ENCODE data around the gene STYXL1.

STYXL1 gene

DNA sequence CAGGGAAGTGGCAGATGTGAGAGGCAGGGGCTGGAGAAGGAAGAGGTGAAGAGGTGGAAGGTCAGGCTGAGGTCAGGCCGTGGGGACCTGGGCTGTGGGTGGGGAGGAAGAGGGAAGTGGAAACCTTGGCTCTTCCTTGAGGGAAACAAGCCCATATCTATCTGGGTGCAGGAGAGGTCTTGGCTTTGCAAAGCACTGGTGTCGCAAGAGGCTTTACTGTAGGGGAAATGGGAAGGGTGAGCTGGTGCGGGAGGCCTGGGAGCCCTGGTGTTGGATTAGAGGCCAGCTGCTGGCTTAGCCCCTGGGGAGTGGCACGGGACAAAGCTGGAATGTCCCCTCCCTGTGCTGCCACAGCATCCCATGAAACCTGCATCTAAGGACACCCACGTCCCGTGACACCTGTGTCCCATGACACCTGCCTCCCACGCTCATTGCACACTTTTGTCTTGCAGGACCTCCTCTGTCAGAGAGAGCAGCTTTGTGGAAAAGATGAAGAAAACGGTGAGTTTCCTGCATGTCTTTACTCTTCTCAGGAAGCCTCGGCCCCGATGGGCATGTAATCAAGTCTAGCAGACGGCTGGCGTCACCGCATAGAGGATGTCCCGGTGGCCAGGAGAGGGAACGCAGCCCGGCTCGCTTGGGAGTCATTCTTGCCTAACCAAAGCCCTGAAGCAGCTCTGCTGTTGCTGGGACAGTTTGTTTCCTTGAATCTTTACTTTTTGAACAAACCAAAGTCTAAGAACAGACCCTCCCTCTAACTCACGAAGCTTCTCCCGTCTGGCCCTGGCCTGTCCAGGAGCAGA, 75.6 kb downstream of the STYXL1 start:
- peak; percentile 31 for DNase-seq

DNA sequence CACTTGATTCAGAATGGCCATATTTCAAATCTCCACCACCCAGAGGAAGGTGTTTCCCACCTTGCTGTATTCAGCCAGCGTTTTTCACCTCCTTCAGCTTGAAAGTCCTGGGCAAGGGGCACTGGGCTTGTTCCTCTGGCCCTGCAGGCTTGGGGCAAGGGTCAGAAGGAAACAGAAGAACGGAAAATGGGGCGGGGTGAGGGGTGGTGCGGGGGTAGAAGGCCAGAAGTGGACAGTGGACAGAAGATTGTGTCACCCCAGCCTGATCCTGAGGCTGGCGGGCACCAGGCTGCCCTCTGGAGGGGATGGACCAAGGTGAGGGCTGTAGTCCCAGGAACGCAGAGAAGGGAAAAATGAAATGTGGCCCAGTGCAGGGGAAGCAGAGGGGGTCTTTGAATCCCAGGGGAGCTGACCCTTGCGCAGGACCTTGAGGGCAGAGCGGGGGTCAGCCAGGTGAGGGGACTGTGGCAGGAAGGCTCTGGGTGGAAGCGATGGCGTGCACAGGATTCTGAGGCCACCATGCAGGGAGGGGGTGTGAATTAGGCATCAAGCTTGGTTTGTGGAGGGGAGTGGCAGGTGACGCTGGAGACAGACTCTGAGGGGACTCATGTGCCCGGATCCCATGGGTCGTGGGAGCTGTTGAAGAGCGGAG, 76.4 kb downstream of the STYXL1 start:
- DNase-seq: no peak

DNA sequence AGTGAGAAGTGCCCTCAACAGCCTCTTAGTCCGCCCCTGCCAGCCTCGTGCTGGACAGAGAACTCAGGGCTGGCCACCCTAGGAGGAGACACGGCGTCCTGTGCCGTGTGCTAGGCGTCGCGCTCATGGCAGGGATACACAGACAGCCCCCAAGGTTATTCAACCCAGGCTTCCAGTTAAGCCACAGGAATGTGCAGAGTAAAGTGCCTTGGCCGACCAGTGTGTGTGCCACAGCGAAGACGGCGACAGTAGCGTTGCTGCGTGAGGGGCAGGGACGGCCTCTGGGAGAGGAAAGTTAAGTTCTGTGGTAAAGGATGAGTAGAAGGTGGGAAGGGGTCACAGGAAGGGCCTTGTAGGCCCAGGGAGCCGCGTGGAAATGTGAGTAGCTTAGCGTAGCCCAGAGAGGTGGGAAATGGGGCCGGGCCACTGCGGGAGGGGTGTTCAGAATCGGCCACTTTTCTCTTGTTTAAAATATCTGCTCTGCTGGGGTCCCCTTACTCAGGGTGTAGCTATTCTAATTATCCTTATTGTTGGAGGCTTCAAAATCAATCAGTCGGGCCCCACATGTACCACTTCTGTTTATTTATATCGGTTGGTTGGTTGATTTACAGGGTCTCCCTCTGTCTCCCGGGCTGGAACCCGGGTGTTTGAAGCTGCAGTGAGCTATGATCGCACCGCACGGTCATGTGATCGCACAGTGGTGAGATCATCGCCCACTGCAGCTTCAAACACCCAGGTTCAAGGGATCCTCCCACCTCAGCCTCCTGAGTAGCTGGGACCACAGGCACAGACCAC, 77.9 kb downstream of the STYXL1 start:
- DNase-seq: no peak

DNA sequence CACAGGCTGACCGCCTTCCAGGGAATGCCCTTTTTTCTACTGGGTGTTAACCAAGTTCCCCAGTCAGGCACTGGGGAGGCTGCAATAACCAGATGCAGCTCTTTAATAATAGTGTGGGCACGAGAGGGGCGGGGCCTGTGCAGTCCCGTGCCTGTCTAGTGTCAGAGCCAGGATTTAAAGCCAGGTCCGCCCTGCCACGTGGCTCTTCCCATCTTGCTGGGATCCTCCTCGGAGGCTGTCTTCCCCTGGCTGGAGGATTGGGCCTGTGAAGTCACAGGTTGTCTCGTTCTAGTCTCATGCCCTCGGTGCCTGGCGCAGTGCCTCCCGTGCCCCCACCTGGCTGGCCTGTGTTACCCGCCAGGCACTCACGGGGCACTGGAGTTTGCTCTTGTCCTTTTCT, 78.6 kb downstream of the STYXL1 start:
- no peak for DNase-seq

DNA sequence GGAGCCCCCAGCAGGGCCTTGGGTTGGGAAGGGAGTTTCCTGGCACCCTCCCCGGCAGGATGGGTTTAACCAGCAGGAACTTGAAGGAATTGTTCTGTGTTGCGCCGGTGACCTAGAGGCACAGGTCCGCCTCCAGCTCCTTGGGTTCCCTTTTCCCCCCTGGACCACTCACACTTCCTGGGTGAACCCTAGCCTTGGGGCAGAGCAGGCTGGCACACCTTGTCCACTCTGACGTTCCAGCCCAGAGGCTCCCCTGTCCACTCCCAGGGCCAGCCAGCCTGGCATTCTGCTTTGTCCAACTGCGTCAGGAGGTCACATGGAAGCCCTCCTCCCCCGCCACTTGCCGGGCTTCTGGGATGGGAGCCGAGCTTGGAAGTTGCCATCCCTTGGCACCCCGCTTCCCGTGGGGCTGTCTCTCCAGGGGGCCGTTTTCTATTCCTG, 79.2 kb downstream of the STYXL1 start:
- DNase-seq: no peak

DNA sequence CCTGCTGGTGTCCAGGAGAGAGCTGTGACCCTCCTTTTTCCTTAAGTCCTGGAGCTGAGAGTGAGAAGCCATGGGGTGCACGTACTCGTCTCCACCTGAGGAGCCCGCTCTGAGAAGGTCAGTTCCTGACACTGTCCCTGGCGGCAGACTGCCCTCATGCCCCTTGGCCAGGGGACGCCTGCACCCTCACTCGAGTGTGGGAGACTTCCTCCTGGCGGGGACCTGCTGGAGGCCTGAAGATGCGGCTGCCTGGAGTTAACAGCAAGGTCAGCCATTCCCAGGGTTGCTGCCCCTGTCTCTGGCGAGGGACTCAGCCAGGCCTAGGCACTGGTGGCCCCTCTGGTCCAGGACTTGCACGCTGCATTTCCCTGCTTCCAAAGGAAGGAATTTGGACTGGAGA, 79.8 kb downstream of the STYXL1 start:
- no peak for DNase-seq

DNA sequence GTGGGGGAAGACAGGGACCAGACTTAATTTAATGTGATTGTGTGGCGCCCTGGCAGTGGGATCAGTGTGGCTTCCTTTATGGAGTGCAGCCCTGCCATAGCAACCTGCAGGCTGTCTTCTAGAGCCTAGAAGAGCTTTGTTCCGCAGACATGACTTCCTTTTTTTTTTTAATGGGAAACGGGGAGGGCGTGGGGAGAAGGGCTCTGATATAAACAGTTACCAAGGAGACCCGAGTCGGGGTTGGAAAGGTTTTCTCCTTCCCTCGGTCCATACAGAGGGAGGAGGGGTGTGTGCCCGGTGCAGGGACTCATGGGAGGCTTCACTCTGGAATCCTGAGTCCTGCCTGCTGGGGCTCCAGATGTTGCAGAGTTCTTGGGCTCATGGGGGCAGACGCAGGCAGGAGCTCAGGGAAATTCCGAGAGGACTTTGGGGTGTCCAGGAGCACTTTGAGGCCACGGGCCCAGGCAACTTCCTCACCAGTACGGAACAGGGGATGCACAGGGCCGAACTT, 80.3 kb downstream of the STYXL1 start:
- no peak for DNase-seq

DNA sequence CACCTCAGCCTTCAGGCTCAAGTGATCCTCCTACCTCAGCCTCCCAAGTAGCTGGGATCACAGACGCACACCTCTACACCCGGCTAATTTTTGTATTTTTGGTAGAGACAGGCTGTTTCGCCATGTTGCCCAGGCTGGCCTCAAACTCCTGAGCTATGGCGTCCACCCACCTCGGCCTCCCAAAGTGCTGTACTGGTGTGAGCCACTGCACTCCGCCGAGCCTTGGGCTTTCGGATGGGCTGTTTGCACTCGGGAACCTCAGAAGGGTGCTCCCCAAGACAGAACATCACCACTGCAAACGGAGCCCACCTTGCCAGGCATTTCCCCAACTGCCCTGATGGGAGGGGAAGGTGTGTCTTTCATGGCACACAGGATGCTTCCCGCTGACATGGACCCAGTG, 80.7 kb downstream of the STYXL1 start:
- no peak for DNase-seq

DNA sequence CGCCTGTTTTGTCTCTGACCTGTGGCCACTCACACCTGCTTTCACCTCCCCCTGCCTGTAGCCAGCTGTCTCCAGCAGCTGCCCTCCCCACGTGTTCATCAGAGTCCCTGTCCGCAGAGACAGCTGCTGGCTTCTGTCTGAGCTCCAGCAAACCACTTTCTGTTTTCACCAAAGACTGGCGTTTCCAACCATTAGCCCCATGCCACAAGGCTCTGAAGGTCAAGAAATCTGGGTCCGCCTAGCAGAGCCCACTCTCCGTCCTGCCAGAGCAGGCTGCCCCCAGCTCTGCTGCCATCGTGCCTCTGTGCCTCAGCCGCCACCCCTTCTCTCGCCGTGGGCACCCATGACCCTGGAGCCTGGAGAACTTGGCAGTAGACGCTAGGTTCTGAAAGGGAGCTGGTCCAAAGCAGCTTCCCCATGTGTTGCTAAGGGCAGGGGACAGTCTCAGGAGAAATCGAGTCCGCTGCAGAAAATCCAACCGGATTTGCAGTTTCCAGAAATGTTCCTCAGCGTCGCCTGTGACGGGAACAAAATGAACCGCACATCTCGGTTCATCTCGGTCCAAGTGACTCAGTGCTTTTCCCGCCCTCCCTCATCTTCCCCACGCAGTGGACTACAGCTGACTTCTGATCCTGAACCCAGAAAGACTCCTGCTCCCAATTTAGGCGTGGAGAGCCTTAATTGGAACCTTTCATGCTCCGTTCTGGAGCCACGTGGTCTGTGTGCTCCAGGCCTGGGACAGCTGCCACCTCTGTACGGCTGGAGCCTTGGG, 81.4 kb downstream of the STYXL1 start:
- peak; percentile 82 for DNase-seq

DNA sequence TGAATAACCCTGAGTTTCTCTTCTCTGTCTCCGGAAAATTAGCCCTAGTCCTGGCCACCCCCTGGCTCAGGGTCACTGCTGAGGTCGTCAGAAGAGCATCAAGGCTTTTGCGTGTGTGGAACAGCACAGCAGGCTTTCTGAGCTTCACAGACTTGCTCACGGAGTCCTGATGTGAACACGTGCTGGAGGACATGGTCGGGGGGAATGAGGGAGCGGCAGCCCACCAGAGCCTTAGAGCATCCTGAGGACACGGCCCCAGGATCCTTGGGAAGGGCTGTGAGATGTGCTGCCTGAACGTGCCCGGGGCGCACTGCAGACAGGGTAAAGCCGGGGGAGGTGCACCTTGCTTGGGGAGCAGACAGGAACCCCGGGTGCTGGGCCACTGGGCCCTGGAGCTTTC, 82.2 kb downstream of the STYXL1 start:
- no peak for DNase-seq

DNA sequence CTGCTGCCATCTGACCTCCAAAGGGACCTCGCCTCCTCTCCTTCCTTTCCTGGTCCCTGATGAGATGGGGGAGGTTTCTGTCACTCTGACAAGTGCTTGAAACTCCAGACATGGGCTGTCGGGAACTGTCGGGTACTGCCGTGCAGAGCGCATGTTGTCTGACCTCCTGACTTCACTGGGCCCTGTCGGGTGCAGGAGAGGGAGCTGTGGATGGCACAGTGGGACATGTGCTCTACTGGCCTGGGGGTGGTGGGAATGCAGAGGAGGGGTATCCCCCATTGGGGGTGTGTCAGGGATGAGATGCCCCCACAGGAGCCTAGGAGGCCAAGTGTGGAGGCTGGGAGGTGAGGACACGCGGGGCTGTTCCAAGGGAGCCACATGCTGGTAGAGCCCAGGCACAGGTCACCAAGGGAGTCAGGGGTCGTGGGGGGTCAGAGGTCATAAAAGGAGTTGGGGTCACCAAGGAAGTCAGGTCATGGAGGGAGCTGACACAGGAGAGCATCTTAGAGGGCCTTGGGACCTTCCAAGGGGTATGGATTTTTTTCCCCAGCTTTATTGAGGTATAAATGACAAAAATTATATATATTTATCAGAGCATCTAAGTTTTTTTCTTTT, 84.3 kb downstream of the STYXL1 start:
- DNase-seq: no peak

DNA sequence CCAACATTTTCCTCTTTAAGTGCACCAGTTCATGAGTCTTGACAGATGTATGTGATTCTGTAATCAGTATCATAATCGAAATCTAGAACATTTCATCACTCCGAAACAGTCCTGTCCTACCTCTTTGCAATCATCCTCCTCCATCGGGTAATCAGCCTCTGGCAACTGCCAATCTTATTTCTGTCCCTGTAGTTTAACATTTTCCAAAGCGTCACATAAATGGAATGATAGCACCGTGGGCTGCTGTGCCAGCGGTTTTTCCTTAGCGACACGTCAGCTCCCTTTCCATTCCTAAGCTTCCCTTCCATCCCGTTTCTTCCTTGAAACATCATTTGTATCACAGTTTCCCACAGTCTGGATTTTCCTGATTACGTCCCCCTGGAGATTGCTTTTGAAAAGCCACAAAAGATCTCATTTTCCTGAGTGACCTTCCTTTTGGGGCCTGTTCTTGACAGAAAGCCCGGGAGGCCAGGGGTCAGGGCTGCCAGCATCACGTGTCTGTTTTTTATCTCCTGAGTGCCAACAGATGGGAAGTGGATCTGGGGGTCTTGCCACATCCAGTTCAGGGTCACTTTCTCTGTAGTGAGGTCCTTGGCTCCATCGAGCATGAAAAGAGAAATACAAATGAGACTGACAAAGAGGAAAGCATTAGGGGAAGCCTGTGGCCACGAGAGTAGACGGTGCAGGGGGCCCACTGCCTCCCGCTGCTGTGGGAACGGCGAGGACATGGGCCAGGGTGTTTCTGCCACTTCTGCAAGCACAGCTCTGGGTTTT, 85.0 kb downstream of the STYXL1 start:
- DNase-seq: peak; percentile 63

DNA sequence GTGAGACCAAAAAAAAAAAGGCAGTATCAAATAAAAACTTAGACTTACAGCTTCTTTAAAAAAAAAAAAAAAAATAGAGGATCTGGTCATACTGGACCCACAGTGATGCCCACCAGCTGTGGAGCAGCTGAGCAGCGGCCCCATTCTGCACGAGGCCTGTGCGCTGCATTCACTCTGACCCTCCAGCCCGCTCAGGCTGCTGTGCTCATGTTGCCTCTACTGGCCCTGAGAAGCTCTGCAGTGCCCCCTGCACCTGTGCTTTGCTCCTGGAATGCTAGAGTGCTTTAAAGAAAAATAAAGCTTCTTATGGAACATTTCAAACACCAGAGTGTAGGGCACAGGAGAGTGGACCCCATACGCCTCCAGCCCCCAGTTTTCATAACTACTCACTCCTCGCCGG, 86.6 kb downstream of the STYXL1 start:
- DNase-seq: no peak

DNA sequence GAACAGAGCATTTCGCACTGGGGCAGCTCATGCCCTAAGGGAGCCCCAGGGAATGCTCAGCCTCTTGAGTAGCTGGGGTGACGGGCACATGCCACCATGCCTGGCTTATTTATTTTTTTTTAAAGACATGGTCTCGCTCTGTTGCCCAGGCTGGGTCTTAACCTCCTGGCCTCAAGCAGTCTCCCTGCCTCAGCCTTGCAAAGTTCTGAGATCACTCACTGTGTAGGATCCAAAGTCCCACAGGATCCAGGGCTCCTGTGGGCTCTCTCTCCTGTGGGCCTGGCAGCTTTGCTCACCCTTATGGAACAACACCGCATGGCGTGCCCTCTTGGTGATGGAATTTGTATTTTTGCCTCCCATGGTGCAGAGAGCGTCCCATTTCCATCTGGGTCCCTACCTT, 87.4 kb downstream of the STYXL1 start:
- DNase-seq: no peak

DNA sequence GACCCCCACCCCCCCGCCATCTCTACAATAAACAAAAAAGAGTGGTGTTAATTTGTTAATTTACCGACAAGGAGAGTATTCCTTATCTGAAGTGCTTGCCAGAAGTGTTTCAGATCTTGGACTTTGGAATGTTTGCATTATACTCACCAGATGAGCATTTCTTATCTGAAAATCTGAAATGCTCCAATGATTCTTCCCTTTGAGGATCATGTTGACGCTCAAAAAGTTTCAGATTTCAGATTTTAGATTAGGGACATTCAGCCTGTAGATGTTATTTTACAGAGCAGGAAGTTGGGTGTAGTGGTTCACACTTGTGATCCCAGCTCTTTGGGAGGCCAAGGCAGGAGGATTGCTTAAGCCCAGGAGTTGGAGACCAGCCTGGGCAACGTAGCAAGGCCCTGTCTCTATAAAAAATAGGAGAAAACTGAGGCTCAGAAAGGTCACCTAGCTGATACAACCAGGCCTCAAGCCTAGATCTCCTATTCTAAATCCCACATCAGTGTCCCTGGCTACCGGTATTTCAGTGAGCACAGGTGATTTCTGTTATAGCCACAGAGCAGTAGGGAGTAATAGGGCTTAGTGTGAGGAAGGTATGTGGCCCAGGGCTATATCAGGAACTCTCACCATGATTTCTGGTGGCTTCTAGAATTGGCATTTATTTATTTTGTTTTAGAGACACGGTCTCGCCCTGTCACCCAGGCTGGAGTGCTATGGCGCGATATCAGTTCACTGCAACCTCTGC, 88.8 kb downstream of the STYXL1 start:
- DNase-seq: no peak

DNA sequence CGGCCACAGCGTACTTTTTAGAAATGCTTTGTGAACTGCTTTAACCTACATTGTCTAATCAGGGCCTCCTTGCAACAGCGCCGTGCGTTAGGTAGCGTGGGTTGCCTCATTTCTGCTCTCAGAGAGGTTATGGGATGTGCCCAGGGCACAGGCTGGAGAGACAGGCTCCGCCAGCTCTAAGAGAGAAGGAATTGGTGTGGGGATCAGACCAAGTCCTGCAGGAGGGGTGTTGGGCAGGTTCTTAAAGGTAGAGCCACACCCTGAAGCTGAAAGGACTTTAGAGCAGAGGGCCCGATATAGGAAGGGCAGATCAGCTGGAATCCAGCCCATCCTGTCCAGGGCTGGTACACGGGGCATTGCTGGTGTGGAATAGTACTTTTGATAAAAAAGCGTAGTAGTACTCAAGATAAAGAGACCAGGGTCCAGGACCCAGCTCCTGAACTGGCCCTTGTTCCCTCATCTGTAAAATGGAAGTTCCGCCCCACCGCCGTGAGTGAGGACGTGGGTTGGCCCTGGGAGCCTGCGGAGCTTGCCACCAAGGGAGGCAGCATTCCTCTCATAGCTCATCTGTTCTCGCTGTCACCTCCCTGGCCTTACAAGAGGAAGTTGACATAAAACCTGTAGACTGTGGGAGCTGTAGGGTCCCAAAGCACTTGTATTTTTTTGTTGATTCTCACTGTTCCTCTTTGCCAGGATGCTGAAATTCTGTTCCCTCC, 90.6 kb downstream of the STYXL1 start:
- DNase-seq: no peak

DNA sequence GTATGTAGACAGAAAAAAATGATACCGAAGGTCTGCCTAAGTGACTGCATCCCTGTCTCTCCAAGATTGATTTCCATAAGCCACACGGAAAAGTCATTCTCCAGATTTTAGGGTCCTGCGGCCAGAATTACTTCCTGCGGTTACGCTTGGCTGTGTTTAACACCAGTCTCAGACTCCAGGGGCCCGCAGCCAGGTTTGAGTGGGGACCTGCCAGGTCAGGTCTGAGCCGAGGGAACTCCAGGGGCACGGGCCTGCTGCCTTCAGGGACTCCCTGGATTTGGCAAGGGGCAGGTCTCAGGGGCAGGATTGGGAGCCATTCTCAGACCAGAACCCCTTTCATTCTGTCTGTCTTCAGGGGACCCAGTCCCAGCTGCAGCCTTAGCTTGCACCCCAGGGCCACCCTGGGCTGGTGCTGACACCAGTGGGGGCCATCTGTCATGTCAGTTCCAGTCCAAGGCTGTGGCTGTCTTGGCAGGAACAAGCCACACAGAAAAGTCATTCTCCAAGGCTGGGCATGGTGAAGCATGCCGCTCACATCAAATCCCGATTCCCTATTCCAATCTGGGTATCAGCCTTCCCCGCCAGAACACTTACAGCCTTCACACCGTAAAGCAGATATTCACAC, 92.4 kb downstream of the STYXL1 start:
- peak; percentile 54 for DNase-seq

DNA sequence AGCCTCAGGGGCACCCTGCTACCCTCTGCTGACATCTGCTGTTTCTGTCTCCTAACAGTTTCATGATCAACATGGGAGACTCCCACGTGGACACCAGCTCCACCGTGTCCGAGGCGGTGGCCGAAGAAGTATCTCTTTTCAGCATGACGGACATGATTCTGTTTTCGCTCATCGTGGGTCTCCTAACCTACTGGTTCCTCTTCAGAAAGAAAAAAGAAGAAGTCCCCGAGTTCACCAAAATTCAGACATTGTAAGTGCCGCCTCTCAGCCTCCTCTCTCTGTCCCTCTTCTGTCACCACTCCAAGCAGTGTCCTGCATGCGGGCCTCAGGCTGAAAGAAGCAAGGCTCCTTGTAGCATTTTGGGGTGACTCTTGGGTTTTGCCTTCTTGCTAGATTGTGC, 93.9 kb downstream of the STYXL1 start:
- no peak for DNase-seq

DNA sequence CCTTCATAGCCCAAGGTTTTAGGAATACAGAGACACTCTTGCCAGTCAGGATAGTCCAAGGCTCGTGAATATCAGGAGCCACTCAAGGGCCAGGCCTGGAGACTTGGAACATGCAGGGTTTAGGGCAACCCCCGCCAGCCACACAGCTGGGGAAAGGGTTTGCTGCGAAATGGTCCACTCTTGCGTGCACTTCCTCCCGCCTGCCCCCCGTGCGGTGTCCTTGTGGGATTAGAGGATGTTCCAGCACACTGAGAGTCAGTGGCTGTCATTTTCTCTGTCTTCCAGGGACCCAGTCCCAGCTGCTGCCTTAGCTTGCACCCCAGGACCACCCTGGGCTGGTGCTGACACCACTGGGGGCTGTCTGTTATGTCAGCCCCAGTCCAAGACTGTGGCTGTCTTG, 94.4 kb downstream of the STYXL1 start:
- DNase-seq: no peak

DNA sequence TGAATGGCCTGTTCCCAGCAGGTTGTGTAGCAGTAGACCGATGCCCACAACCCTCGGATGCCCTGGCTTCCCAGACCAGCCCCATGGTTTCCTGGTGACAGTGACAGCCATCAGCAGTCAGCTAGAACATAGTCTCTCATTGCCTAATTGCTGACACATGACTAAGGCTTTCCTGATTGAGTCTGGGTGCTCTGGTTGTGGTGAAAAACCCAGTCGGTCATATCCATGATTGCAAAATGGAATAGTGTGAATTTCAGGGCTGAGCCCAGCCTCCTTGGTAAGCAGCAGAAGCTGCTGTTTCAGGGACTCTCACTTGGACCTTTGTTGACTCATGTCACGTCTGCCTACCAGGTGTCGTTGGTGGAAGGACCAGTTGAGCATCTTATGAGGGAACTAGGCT, 96.3 kb downstream of the STYXL1 start:
- DNase-seq: no peak
